Osteocyte (in vitro differentiated cells): ENCODE data around the gene STK32A. TPM values are rescaled to one million over a fixed set of nuclear protein-coding genes. Genes with fewer than 3 reads are reported as not detected.

Experiments used
- DNase-seq: peaks from one replicate; pipeline ENCODE4 v3.0.0; 2021; ENCODE audit warnings: mixed read lengths; ENCODE audit not compliant: unreplicated experiment; ENCODE audit errors: extremely low spot score
- H3K27ac Mint-ChIP-seq: one replicate; pipeline ENCODE4 v1.8.0; 2021; ENCODE audit warnings: mild to moderate bottlenecking, mixed read lengths; ENCODE audit not compliant: unreplicated experiment
- H3K27me3 Mint-ChIP-seq: one replicate; pipeline ENCODE4 v1.8.0; 2021; ENCODE audit warnings: mixed read lengths; ENCODE audit not compliant: unreplicated experiment
- H3K36me3 Mint-ChIP-seq: one replicate; pipeline ENCODE4 v1.8.0; 2021; ENCODE audit warnings: mixed read lengths; ENCODE audit not compliant: unreplicated experiment
- H3K4me1 Mint-ChIP-seq: one replicate; pipeline ENCODE4 v1.8.0; 2021; ENCODE audit warnings: mixed read lengths; ENCODE audit not compliant: unreplicated experiment
- H3K4me3 Mint-ChIP-seq: one replicate; pipeline ENCODE4 v1.8.0; 2021; ENCODE audit warnings: mild to moderate bottlenecking, moderate library complexity, mixed read lengths; ENCODE audit not compliant: unreplicated experiment
- H3K9me3 Mint-ChIP-seq: one replicate; pipeline ENCODE4 v1.8.0; 2021; ENCODE audit warnings: mixed read lengths; ENCODE audit not compliant: unreplicated experiment
- long read RNA-seq: library from polyadenylated mRNA; unstranded; transcript quantifications from one replicate; pipeline ENCODE4 v2.0.0, GENCODE V29; 2021
- total RNA-seq: library from RNA; stranded (reverse); gene quantifications from 2 replicates; pipeline ENCODE4 v1.2.1, GENCODE V29; 2021
- TF ChIP-seq, protein P1 (sequence below): fragments of 200-600 bp; sonication (generic); IDR thresholded peaks from 2 replicates; pipeline ENCODE4 v1.5.0; 2021; ENCODE audit warnings: antibody characterized with exemption, mild to moderate bottlenecking, moderate library complexity

STK32A gene
- not detected in 2 replicates for total RNA-seq
- long read RNA-seq: 0 reads

DNA sequence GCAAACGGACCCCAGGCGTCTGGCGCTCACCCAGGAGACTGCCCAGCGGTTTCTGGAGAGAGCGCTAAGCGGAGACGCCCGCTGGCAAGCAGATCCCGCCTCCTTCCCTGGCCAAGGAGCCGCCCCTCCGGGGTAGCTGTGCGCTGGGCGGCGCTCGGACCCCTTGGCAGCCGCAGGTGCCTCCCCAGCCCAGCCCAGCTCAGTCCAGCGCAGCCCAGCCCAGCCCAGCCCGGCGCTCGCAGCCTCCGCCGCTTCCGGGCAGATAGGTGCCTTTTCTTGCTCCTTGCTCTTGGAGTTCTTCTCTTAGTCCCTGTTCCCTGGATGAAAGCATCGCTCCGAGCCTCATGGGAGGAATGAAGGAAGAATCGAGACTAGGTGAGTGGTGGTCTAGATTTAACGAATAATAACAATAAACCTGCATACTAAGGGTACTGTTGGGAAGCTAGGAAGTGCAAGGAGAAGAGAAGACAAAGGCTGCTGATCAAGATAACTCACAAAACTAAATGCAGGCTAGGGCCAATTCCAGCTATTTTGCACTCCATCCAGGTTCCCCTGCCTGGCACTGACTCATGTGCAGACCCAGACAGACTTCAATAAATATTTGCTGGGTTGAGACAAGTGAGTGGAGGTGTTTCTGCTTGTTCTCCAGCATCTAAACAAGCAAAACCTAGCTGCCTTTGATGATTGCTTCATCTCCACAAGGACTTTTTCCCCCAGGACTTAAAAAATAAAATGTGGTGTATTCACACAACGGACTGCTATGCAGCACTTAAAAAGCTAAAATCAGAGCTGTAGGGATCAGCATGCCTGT, at the start of gene STK32A:
STK32A (plus strand) TSS at position 202 of the 811 bp plus-strand sequence. CDS start 4,609 bp downstream, outside the sequence.
- DNase-seq: no peak
- peak within 1 kb of the TSS; percentile 61 for H3K4me3 Mint-ChIP-seq
- H3K9me3 Mint-ChIP-seq: no peaks in the 10 kb centered on the region
- H3K4me1 Mint-ChIP-seq: peaks cover 5% of the 10 kb centered on the region
- no peak within 1 kb of the TSS for H3K27ac Mint-ChIP-seq
- TF ChIP-seq, protein P1, sequence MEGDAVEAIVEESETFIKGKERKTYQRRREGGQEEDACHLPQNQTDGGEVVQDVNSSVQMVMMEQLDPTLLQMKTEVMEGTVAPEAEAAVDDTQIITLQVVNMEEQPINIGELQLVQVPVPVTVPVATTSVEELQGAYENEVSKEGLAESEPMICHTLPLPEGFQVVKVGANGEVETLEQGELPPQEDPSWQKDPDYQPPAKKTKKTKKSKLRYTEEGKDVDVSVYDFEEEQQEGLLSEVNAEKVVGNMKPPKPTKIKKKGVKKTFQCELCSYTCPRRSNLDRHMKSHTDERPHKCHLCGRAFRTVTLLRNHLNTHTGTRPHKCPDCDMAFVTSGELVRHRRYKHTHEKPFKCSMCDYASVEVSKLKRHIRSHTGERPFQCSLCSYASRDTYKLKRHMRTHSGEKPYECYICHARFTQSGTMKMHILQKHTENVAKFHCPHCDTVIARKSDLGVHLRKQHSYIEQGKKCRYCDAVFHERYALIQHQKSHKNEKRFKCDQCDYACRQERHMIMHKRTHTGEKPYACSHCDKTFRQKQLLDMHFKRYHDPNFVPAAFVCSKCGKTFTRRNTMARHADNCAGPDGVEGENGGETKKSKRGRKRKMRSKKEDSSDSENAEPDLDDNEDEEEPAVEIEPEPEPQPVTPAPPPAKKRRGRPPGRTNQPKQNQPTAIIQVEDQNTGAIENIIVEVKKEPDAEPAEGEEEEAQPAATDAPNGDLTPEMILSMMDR: no peak
- no peaks in the 10 kb centered on the region for H3K36me3 Mint-ChIP-seq
- peaks cover 62% of the 10 kb centered on the region for H3K27me3 Mint-ChIP-seq

DNA sequence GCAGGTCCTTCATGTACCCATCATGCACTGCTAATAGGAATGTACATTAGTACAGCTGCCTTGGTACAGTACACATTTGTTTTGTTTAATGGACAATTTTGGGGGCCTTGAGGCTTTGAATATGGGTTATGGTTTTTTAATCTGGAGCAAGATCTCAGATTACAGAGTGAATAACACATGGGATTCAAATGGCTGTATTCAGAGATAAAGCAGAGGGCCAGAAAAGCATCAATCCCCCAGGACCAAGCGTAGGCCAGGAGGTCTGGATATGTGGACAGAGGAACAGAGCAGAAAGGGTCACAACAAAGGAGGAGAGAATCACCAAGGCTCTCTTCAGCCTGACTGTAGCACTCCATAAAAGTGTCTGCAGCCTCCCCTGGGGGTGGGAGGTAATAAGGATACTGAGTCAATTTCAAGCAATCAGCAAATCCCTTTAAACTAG, 47.7 kb upstream of the STK32A start:
- H3K36me3 Mint-ChIP-seq: no peaks in the 10 kb centered on the region
- H3K27ac Mint-ChIP-seq: no peak overlapping the region
- H3K27me3 Mint-ChIP-seq: peaks cover 13% of the 10 kb centered on the region
- DNase-seq: no peak
- TF ChIP-seq, protein P1: no peak
- peaks cover 3% of the 10 kb centered on the region for H3K4me1 Mint-ChIP-seq
- H3K9me3 Mint-ChIP-seq: no peaks in the 10 kb centered on the region
- H3K4me3 Mint-ChIP-seq: no peak overlapping the region

DNA sequence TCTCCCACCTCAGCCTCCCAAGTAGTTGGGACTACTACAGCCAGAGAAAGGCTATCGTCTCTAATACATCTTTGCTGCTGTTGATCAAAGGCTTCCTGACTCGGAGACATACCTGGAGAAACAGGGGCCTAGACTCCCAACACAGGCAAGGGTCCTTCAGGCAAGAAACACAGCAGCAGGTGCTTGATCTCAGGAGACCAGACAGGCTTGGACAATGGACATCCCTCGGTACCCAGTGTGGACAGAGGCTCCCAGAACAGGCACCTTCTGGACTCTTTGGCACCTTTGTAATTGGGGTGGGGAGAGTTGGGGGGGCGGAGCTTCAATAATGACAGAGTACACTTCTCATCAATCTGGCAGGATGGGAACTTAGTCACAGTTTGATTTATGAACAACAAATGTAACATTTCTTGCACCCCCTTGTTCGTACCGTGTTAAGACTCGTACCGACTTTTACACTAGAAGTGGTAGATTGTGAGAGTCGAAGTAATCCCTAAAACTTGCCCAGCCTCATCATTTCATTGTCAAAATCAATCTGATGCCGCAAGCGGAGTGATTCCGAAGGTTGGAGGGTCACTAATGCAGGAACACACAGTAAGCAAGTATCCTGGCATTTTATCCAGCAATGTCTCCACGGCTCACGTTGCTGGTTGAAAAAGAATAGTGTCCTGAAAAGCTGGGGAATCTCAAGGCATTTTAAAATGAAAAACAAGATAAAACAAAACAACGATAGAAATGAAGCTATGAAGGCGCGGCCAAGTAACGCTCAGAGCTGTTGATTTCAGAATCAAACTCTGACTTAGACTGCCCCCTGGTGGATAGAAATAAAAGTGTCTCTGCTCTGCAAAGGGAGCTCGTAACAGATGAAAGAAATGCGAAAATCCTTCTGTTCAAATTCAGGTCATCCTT, 46.4 kb upstream of the STK32A start:
- H3K4me3 Mint-ChIP-seq: peak overlapping the region; percentile 8
- H3K36me3 Mint-ChIP-seq: no peaks in the 10 kb centered on the region
- TF ChIP-seq, protein P1: peak; percentile 91
- H3K27ac Mint-ChIP-seq: no peak overlapping the region
- H3K4me1 Mint-ChIP-seq: peaks cover 3% of the 10 kb centered on the region
- H3K9me3 Mint-ChIP-seq: no peaks in the 10 kb centered on the region
- no peak for DNase-seq
- peaks cover 22% of the 10 kb centered on the region for H3K27me3 Mint-ChIP-seq

DNA sequence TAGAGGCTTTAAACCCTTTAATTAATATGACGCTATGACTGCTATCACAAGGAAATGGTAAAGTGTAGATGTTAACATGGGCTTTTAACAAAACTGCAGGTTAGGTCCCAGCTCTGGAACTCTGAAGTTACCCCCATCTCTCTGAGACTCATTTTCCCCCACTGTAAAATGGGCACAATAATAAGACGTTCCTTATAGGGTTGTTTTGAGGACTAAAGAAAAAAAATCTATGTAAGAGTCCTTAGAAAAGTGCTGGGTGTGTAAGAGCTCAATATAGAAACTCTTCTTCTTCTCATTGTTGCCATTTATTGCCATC, 45.8 kb upstream of the STK32A start:
- no peak for DNase-seq
- peaks cover 3% of the 10 kb centered on the region for H3K4me1 Mint-ChIP-seq
- H3K27me3 Mint-ChIP-seq: peaks cover 26% of the 10 kb centered on the region
- TF ChIP-seq, protein P1: peak; percentile 2
- H3K4me3 Mint-ChIP-seq: no peak overlapping the region
- H3K9me3 Mint-ChIP-seq: no peaks in the 10 kb centered on the region
- H3K36me3 Mint-ChIP-seq: no peaks in the 10 kb centered on the region
- H3K27ac Mint-ChIP-seq: no peak overlapping the region

DNA sequence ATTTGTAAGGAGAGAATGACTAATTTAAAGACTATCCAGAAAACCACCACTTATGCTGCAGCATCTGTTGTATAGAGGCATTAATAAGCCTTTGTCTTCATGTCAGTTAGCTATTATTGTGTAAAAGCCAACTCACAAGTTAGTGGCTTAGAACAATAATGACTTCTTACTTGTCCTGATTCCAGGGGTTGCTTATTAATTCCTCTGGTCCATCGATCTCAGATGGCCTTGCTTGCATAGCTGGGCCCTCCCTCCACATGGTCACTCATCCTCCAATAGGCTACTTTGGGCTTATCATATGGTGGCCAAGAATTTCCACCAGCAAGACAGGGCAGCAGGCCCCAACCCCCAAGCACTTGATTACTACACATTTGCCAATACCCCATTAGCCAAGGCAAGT, 44.5 kb upstream of the STK32A start:
- no peak for DNase-seq
- H3K4me3 Mint-ChIP-seq: no peak overlapping the region
- no peaks in the 10 kb centered on the region for H3K9me3 Mint-ChIP-seq
- H3K27me3 Mint-ChIP-seq: peaks cover 32% of the 10 kb centered on the region
- H3K4me1 Mint-ChIP-seq: peaks cover 3% of the 10 kb centered on the region
- TF ChIP-seq, protein P1: no peak
- no peaks in the 10 kb centered on the region for H3K36me3 Mint-ChIP-seq
- H3K27ac Mint-ChIP-seq: no peak overlapping the region
